Iris pigment epithelial cell (primary cell): ENCODE measurements around the gene NCOA7.
"Not testable (repeated sequence)": the region's sequence is repeated elsewhere in the genome, so short reads cannot be mapped to it uniquely, and the experiment has no call there.

Source experiments
- DNase-seq: peaks from one replicate; pipeline ENCODE4 v3.0.0-alpha.2; 2011; ENCODE audit warnings: low read depth

NCOA7 gene

GRCh38 chr6:125919618-125920017 lies 128.9 kb downstream of the NCOA7 start:
- no peak for DNase-seq

DNA sequence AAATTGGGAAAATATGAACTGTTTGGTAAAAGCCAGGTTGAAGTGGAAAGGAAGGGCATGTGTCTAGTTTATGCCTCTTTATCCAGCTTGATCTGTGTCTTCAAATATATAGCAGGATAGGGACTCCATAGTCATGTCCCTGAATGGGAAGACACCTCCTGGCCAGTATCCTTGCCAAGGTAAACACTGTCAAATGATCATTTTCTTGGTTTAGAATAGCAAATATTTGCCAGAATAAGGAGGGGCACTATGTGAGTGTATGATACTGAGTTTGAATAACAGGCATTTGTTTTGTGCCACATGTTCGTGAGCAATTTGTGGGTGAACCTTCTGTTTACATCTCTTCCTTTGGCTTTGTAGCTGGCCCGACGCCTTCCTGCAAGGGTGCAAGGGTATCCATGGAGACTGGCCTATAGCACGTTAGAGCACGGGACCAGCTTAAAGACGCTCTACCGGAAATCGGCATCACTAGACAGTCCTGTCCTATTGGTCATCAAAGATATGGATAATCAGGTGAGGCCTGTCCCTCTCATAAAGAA lies 131.6 kb downstream of the NCOA7 start:
- DNase-seq, result no peak

- peak; percentile 71 for DNase-seq
These were observed 132.7 kb downstream of the NCOA7 start for GRCh38 chr6:125923366-125923877.

GRCh38 chr6:125924169-125924568 lies 133.4 kb downstream of the NCOA7 start:
- no peak for DNase-seq

GRCh38 chr6:125924697-125925358 lies 134.1 kb downstream of the NCOA7 start:
- DNase-seq, result no peak

GRCh38 chr6:125926711-125927110 lies 136.0 kb downstream of the NCOA7 start:
- no peak for DNase-seq

DNA sequence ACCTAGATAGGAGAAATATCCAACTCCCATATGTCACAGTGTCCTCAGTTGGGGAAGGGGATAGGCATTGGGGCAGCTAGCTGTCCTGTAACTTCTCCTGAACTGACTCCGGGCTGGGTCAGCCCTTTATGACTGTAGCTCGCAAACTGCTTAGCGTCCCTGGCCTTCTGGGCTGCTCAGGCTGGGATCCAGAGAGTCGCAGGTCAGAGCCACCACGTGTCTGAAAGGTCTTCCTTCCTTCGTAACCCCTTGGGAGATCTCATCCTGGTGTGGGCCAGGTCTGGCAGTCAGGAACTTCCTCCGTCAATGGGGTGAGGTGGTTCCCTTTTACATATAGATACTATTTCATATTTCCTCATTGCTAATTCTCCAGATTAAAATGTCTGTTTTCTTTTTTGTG lies 137.0 kb downstream of the NCOA7 start:
- no peak for DNase-seq

GRCh38 chr6:125930765-125931418 lies 140.1 kb downstream of the NCOA7 start:
- DNase-seq, result peak; percentile 52

GRCh38 chr6:125931733-125932450 lies 141.1 kb downstream of the NCOA7 start:
- DNase-seq, result no peak

- DNase-seq, result no peak
These were observed 141.7 kb downstream of the NCOA7 start for GRCh38 chr6:125932451-125932795.

GRCh38 chr6:125935520-125935919 lies 144.8 kb downstream of the NCOA7 start:
- DNase-seq, result not testable (repeated sequence)

DNA sequence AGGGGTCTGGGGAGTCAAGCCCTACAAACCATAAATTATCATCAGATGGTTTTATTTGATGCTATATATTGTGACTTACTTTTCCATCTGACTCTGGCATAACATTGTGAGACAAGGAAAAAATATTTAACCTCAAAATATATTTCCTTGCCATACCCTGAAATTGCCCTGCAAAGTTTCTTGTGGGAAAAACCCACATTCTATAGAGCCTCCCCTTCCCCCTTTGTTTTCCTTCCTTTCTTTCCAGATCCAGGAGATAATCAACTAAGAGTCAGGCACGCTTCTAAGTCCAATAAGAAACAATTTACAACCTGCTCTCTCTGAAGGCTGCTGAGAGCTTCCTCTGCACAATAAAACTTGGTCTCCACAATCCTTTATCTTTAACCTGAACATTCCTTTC lies 148.3 kb downstream of the NCOA7 start:
- no peak for DNase-seq

- DNase-seq, result no peak
These were observed 149.0 kb downstream of the NCOA7 start for GRCh38 chr6:125939791-125940190.

GRCh38 chr6:125940247-125941041 lies 149.7 kb downstream of the NCOA7 start:
- no peak for DNase-seq

GRCh38 chr6:125942672-125943527 lies 152.1 kb downstream of the NCOA7 start:
- peak; percentile 61 for DNase-seq

GRCh38 chr6:125943528-125944433 lies 153.0 kb downstream of the NCOA7 start:
- no peak for DNase-seq

- DNase-seq, result peak; percentile 90
These were observed 153.7 kb downstream of the NCOA7 start for GRCh38 chr6:125944434-125944816.

GRCh38 chr6:125944896-125945295 lies 154.1 kb downstream of the NCOA7 start:
- no peak for DNase-seq

- peak; percentile 83 for DNase-seq
These were observed 154.8 kb downstream of the NCOA7 start for GRCh38 chr6:125945378-125946141.
